SIG-M5 treated with dmso at 0.1 percent for 504 hours (cell line): ENCODE measurements around the gene PLCXD1.
"Not testable (repeated sequence)": the region's sequence is repeated elsewhere in the genome, so short reads cannot be mapped to it uniquely, and the experiment has no call there.

Experiments
- DNase-seq: peaks from one replicate; lab custom pipeline; 2025; ENCODE audit not compliant: unreplicated experiment; lab: John Stamatoyannopoulos, UW

The PLCXD1 gene

DNA sequence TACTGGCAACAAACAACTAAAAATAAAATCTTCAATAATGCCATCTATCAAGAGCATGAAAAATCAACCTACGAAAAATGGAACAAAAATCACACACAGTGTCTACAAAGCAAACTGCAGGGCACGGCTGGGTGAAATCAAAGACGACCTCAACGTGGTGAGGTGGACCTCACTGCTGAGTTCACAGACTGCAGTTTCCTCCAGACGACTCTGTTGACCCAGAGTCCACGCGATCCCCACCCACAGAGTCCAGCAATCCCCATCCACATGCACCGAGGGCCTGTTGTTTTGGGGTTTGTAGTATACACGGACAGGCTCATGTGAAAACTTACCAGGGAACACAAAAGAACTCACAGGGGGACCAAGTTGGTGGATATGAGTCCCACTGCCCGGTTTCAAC is 68.5 kb downstream of the PLCXD1 start:
- no peak for DNase-seq

GRCh38 chrX:350148-350533 is 69.0 kb downstream of the PLCXD1 start:
- no peak for DNase-seq

GRCh38 chrX:350534-351323 is 69.5 kb downstream of the PLCXD1 start:
- DNase-seq, result no peak

GRCh38 chrX:351324-351641 is 70.1 kb downstream of the PLCXD1 start:
- DNase-seq, result not testable (repeated sequence)

DNA sequence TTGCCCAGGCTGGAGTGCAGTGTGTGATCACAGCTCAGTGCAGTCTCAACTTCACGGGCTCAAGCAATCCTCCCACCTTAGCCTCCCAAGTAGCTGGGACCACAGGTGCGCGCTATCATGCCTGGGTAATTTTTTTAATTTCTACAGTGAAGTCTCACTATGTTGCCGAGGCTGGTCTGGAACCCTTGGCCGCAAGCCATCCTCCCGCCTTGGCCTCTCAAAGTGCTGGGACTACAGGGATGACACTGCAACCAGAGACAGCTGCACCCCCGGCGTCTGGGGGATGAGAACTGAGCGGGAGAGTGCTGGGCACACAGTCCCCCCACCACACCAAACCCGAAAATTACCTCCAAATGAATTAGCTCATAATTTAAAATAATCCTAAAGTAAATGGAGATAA is 70.6 kb downstream of the PLCXD1 start:
- DNase-seq, result no peak

DNA sequence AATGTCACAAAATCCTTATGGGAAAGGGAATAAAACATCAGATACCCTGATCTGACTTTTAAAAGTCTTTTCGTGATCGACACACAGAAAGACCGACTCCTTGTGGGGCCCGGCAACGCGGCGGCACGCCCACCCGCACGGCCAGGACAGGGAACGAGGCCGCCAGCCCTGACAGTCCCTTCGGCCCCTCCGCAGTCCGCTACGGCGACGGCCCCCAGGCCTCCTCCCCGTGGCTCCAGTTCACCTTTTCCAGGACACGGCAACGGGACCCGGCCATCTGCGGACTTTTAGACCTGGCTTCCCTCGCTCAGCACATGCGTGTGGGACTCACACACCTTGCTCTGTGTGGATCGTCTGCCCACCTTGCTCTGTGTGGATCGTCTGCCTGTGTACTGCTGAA is 71.0 kb downstream of the PLCXD1 start:
- no peak for DNase-seq

DNA sequence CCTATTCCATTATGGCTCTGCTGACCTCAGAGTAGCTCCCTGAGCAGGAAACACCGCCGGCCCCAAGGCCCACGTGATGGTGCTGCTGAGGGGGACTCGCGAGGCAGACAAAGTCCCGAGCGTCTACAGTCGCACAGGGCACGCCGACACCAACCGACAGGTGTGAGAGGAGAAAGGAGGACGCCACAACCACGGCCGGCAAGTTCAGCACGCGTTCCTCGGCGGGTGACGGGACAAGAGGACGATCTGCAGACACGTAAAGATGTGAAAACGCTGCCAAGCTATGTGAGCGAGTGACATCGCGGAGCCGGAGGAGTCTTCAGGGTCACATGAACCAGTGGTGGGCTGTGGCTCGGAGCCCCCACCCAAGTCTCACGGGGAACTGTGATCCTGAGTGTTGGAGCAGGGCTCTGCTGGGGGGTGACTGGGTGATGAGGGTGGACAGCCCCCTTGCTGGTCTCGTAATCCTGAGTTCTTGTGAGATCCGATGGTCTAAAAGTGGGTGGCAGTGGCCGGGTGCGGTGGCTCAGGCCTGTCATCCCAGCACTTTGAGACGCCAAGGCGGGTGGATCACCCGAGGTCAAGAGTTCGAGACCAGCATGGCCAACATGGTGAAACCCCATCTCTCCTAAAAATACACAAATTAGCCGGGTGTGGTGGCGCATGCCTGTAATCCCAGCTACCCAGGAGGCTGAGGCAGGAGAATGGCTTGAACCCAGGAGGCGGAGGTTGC is 71.6 kb downstream of the PLCXD1 start:
- no peak for DNase-seq
